ENCODE measurements around the gene CDC42SE1.

DNA sequence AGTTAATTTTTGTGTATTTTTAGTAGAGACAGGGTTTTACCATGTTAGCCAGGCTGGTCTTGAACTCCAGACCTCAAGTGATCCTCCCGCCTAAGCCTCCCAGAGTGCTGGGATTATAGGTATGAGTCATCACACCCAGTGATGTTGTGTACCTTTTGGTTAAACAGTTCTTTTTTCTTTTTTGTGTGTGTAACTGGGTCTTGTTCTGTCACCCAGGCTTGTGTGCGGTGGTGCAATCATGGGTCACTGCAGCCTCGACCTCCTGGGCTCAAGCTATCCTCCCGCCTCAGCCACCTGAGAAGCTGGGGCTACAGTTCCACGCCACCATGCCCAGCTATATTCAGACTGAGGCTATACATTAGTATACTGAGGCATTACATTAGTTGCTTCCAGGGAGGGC lies 48.9 kb upstream of the CDC42SE1 start:
- TF ChIP-seq, protein P1, sequence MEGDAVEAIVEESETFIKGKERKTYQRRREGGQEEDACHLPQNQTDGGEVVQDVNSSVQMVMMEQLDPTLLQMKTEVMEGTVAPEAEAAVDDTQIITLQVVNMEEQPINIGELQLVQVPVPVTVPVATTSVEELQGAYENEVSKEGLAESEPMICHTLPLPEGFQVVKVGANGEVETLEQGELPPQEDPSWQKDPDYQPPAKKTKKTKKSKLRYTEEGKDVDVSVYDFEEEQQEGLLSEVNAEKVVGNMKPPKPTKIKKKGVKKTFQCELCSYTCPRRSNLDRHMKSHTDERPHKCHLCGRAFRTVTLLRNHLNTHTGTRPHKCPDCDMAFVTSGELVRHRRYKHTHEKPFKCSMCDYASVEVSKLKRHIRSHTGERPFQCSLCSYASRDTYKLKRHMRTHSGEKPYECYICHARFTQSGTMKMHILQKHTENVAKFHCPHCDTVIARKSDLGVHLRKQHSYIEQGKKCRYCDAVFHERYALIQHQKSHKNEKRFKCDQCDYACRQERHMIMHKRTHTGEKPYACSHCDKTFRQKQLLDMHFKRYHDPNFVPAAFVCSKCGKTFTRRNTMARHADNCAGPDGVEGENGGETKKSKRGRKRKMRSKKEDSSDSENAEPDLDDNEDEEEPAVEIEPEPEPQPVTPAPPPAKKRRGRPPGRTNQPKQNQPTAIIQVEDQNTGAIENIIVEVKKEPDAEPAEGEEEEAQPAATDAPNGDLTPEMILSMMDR (conservative IDR thresholded peaks at IDR 0.05; ENCODE audit: low read length) = no peak
- no peak for TF ChIP-seq EZH2phosphoT487 (IDR thresholded peaks at IDR 0.05; ENCODE audit: borderline replicate concordance)
